SK-N-SH treated with all-trans-retinoic acid at 6 μM for 48 hours (cell line): Measurements from ENCODE around the gene SAMD13.

Experiments used
- ATAC-seq: fragments of 200-7000 bp; cut with Tn5 transposase; 3 replicates; pipeline ENCODE4 v1.9.1; 2020; ENCODE audit warnings: mild to moderate bottlenecking, moderate library complexity
- BACH2 ChIP-seq: fragments of 250-450 bp; sonication (Bioruptor Pico); IDR thresholded peaks from 2 replicates; pipeline ENCODE4 v1.9.0; 2021; ENCODE audit warnings: mild to moderate bottlenecking, borderline replicate concordance
- ESRRG ChIP-seq: fragments of 250-450 bp; sonication (Bioruptor Pico); IDR thresholded peaks from 2 replicates; pipeline ENCODE4 v1.6.1; 2021; ENCODE audit warnings: mild to moderate bottlenecking
- GLIS3 ChIP-seq: fragments of 250-450 bp; sonication (Bioruptor Pico); IDR thresholded peaks from 2 replicates; pipeline ENCODE4 v1.5.0; 2020; ENCODE audit warnings: mild to moderate bottlenecking, moderate library complexity
- ISL1 ChIP-seq: fragments of 250-450 bp; sonication (Bioruptor Pico); IDR thresholded peaks from 2 replicates; pipeline ENCODE4 v2.1.2; 2022; ENCODE audit warnings: mild to moderate bottlenecking, moderate library complexity
- OSR1 ChIP-seq: fragments of 250-450 bp; sonication (Bioruptor Pico); IDR thresholded peaks from 2 replicates; pipeline ENCODE4 v1.8.0; 2022; ENCODE audit warnings: moderate library complexity, mild to moderate bottlenecking, inconsistent platforms
- PPARA ChIP-seq: fragments of 250-450 bp; sonication (Bioruptor Pico); IDR thresholded peaks from 2 replicates; pipeline ENCODE4 v1.5.0; 2020; ENCODE audit warnings: mild to moderate bottlenecking, borderline replicate concordance
- RARB ChIP-seq: fragments of 250-450 bp; sonication (Bioruptor Pico); IDR thresholded peaks from 2 replicates; pipeline ENCODE4 v1.8.0; 2021; ENCODE audit warnings: mild to moderate bottlenecking, moderate library complexity
- TOX ChIP-seq: fragments of 250-450 bp; sonication (Bioruptor Pico); IDR thresholded peaks from 2 replicates; pipeline ENCODE4 v1.8.0; 2021; ENCODE audit warnings: mild to moderate bottlenecking, moderate library complexity, borderline replicate concordance
- ZC3H10 ChIP-seq: fragments of 250-450 bp; sonication (Bioruptor Pico); IDR thresholded peaks from 2 replicates; pipeline ENCODE4 v1.5.1; 2021; ENCODE audit warnings: mild to moderate bottlenecking, moderate library complexity
- ZFP3 ChIP-seq: fragments of 250-450 bp; sonication (Bioruptor Pico); IDR thresholded peaks from 2 replicates; pipeline ENCODE4 v1.5.0; 2020; ENCODE audit warnings: mild to moderate bottlenecking, moderate library complexity
- ZNF565 ChIP-seq: fragments of 450-650 bp; formaldehyde crosslinking; conservative IDR thresholded peaks from 2 replicates; pipeline ENCODE4 v1.5.0; 2020; ENCODE audit warnings: low read depth, mild to moderate bottlenecking, moderate library complexity
- TF ChIP-seq, protein P1 (sequence below): fragments of 250-450 bp; sonication (Bioruptor Pico); IDR thresholded peaks from 2 replicates; pipeline ENCODE4 v1.5.1; 2020; ENCODE audit warnings: low read depth, mild to moderate bottlenecking, moderate library complexity
- TF ChIP-seq, protein P2 (sequence below): fragments of 250-450 bp; sonication (Bioruptor Pico); IDR thresholded peaks from 2 replicates; pipeline ENCODE4 v1.8.0; 2020; ENCODE audit warnings: mild to moderate bottlenecking, moderate library complexity, borderline replicate concordance
- TF ChIP-seq, protein P3 (sequence below): fragments of 250-450 bp; sonication (Bioruptor Pico); IDR thresholded peaks from 2 replicates; pipeline ENCODE4 v1.5.0; 2020; ENCODE audit warnings: mild to moderate bottlenecking, moderate library complexity

The SAMD13 gene

DNA sequence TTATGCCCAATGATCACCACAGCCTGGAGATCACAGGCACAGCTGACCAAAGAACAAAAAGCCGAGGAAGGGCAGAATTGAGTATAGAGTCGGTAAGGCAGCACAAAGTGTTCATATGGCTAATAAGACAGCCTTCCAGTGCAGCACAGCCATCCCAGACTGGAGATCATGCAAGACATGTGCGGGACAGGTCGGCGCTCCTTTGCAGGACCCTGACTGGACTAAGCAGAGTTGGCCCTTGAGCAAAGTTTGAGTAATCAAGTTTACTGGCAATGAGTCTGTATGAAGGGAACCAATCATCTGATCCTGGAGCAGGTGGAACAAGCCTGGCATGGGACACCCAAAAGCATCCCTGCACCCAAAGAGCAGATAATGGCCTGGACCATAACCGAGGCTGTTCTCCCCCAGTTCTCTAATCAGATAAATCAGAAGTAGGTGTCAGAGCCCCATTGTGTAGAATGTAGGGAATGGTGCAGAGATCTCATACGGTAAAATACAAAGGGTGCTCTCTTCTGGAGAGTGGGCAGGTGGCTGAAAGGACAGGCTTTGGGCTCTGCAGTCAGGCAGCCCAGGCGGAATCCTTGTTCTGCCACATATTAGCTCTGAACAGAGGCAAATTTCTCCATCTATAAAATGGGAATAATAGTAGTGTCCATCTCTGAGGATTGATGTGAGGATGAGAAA lies 86.1 kb downstream of the SAMD13 start:
- no peak for ATAC-seq
- TF ChIP-seq TOX (no peak), ESRRG (CRISPR knock-in tag) (no peak)
- TF ChIP-seq, protein P1, sequence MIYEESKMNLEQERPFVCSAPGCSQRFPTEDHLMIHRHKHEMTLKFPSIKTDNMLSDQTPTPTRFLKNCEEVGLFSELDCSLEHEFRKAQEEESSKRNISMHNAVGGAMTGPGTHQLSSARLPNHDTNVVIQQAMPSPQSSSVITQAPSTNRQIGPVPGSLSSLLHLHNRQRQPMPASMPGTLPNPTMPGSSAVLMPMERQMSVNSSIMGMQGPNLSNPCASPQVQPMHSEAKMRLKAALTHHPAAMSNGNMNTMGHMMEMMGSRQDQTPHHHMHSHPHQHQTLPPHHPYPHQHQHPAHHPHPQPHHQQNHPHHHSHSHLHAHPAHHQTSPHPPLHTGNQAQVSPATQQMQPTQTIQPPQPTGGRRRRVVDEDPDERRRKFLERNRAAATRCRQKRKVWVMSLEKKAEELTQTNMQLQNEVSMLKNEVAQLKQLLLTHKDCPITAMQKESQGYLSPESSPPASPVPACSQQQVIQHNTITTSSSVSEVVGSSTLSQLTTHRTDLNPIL (CRISPR knock-in tag): no peak

DNA sequence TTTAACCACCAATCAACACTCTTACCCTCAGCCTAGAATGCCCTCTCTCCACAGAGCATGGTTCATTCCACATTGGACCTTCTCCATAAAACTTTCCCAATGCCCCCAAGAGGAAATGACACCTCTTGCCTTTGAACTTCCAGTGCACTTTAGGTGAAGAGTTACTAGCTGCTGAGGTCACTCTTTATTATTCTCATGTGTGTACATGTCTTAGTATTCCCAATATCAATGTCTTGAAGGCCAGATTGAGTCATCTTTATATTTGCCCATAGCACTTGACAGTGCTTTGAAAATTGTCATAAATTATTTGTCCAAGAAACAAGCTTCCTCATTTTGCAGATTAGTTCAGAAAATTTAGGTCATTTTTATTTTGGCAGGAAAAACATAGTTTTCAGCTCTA lies 88.7 kb downstream of the SAMD13 start:
- no peak for TF ChIP-seq ISL1 (CRISPR knock-in tag)
- TF ChIP-seq ZNF565: no peak
- TF ChIP-seq, protein P2, sequence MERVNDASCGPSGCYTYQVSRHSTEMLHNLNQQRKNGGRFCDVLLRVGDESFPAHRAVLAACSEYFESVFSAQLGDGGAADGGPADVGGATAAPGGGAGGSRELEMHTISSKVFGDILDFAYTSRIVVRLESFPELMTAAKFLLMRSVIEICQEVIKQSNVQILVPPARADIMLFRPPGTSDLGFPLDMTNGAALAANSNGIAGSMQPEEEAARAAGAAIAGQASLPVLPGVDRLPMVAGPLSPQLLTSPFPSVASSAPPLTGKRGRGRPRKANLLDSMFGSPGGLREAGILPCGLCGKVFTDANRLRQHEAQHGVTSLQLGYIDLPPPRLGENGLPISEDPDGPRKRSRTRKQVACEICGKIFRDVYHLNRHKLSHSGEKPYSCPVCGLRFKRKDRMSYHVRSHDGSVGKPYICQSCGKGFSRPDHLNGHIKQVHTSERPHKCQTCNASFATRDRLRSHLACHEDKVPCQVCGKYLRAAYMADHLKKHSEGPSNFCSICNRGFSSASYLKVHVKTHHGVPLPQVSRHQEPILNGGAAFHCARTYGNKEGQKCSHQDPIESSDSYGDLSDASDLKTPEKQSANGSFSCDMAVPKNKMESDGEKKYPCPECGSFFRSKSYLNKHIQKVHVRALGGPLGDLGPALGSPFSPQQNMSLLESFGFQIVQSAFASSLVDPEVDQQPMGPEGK (CRISPR knock-in tag): no peak
- TF ChIP-seq, protein P1 (CRISPR knock-in tag): no peak
- ATAC-seq: no peak

DNA sequence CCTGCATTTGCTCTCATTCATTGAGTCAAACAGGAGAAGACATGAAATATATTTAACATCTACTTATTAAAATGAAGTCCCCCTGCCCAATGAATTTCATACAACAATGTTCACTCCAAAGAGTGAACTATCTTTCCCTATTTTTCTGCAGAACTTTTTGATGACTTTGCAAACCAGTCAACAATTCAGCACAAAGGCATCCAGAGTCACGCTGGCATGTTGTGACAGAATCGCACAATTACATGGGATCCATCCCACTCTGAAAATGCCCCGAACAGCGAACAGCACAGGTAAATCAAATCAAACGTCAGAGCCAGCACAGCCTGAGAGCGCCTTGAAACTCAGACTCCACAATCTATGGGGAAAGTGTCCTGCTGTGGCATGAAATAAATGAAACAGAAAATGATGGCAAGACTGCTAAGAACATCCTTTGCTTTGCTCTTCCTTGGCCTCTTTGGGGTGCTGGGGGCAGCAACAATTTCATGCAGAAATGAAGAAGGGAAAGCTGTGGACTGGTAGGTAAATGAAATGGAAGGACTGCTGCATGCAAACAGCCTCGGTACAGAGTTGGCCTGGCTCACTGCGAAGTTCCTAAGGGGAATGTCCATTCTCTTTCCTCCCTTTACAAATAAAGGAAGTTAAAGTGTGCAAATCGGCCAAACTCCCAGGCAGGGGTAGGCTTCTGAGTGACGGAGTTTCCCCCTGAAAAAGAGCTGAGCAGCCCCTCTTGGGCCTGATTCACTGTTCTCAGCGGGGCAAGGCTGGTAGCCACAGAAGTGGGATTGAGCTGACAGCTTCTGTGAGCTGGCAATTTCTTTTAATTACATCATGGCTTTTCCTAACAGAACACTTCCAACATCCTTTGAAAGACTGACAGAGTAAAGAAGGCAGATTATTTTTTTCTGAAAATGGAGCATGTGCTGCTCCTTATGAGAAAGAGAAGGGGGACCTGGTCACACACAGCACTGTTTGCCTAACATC lies 97.0 kb downstream of the SAMD13 start, which contains the start of gene DNASE2B:
TSS of gene DNASE2B (plus strand) at position 310 of the 981 bp plus-strand sequence. CDS start at position 391, 81 bp downstream.
- ATAC-seq: no peak
- TF ChIP-seq ZC3H10 (CRISPR knock-in tag) (no peak), RARB (CRISPR knock-in tag) (no peak), BACH2 (no peak), GLIS3 (CRISPR knock-in tag) (no peak), OSR1 (no peak), ZFP3 (no peak), PPARA (CRISPR knock-in tag) (no peak)
- TF ChIP-seq, protein P3, sequence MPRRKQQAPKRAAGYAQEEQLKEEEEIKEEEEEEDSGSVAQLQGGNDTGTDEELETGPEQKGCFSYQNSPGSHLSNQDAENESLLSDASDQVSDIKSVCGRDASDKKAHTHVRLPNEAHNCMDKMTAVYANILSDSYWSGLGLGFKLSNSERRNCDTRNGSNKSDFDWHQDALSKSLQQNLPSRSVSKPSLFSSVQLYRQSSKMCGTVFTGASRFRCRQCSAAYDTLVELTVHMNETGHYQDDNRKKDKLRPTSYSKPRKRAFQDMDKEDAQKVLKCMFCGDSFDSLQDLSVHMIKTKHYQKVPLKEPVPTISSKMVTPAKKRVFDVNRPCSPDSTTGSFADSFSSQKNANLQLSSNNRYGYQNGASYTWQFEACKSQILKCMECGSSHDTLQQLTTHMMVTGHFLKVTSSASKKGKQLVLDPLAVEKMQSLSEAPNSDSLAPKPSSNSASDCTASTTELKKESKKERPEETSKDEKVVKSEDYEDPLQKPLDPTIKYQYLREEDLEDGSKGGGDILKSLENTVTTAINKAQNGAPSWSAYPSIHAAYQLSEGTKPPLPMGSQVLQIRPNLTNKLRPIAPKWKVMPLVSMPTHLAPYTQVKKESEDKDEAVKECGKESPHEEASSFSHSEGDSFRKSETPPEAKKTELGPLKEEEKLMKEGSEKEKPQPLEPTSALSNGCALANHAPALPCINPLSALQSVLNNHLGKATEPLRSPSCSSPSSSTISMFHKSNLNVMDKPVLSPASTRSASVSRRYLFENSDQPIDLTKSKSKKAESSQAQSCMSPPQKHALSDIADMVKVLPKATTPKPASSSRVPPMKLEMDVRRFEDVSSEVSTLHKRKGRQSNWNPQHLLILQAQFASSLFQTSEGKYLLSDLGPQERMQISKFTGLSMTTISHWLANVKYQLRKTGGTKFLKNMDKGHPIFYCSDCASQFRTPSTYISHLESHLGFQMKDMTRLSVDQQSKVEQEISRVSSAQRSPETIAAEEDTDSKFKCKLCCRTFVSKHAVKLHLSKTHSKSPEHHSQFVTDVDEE (CRISPR knock-in tag): no peak
- TF ChIP-seq, protein P2 (CRISPR knock-in tag): no peak
